HG02571 (cell line): ENCODE results near the gene SRGAP2.
A peak's percentile ranks its signal among the peaks of the same experiment; 100 is the strongest.
"Not testable (repeated sequence)": the region's sequence is repeated elsewhere in the genome, so short reads cannot be mapped to it uniquely, and the experiment has no call there.

Source experiments
- ATAC-seq: cut with Tn5 transposase; IDR thresholded peaks from one replicate; pipeline ENCODE4 v1.9.1; 2021; ENCODE audit warnings: mild to moderate bottlenecking, moderate library complexity; ENCODE audit not compliant: unreplicated experiment

The SRGAP2 gene

DNA sequence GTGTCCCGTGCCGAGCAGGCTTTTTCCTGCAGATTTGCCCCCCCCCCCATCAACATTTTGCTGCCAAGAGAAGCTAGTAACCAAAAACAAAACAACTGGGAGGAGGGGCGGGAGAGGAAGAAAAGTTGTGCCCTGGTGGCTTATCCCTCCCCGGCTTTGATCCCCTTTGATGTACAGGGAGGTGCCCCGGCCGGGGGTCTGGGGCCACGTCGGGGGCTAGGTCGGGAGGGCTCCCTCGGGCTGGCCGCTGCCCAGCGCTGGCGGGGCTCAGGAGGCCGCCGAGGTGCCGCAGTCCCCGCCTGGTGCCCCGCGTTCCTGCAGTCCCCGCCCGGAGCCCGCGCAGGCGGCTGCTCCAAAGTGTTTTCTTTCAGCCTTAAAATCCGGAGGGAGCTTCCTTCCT, 1.5 kb downstream of the SRGAP2 start:
- not testable (repeated sequence) for ATAC-seq

DNA sequence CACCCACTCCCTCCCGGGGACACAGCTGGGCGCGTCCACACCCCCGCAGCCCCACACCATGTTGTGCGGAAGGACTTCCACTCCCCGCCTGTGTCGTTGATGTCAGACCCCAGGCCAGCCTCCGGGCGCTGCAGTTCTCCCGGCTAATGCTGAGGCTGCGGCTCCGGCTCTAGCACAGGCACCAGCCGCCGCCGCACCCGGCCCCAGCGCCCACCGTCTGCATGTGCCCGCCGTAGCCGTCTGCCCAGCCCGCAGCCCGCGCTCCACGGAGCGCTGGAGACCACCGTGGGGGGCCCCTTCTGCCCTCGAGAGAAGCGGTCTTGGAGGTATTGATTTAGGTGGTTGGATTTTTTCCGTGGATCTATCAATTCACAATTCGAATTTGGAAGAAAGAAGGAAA, 2.2 kb downstream of the SRGAP2 start:
- ATAC-seq = not testable (repeated sequence)

DNA sequence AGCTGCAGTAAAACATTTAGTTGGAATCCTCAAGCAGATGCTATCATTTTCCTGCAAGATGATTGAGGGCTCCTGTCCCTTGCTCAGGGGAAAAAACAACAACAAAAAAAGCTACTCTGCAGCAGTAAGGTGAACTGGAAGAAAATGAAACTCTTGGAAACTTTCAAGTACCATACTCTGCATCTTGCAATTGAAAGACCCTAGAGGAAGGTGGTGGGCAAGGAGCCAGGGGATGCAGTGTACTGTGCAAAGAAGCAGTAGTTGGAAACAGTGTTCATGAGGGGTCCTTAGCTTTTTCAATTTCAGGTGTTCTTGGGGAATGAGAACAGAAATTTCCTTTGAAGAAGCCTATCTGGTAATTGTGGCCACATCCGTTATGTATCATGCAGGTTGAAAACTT, 7.5 kb downstream of the SRGAP2 start:
- ATAC-seq = not testable (repeated sequence)

DNA sequence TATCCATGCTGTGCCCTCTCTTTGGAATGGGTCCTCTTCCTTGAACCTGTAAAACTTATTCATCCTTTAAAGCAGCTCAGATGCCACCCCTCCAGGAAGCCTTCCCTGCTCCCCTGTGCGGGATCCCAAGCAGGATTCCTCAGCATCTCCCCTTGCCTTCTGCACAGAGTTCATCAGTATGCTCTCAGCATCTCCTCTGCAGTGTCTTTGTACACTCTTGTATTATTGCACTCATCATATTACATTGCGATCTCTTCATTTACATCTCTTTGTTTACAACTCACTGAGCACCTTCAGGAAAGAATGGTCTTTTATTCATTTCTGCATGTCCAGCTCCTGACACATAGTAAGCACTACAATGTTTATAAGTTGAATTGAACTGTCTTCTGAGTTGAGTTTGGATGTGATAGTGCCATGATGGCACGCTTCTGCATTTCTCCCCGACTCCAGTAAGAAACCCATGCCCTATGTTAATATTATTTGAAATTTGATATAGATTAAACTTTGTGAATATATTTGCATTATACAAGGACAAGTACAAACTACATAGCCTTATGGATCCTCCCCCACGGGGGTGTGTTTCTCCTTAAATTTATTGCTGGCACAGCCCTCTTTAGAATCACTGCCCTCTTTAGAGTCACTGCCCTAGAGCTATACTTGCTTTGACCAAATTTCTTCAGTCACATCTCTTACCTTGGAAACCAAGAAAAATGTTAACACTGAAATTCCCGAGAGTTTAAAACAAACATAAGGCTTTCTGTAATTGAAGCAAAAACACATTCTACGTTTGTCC, 12.5 kb downstream of the SRGAP2 start:
- ATAC-seq = not testable (repeated sequence)

DNA sequence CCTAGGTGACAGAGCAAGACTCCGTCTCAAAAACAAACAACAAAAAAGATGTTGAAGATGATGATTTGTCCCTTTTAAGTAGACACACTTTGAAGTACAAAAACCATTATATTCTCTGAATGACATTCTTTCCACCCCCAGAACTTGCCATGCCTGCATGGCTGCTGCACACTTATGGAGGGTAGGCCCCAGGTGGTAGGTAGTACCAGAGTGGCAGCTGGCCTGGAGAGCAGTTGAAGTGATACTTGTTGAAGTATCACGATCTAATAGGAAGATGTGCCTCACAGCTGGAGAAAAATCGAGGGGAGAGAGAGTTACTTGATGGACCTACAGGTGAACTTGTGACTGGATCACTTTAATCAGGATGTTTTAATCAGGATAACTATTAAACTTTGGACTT, 14.9 kb downstream of the SRGAP2 start:
- ATAC-seq = not testable (repeated sequence)

DNA sequence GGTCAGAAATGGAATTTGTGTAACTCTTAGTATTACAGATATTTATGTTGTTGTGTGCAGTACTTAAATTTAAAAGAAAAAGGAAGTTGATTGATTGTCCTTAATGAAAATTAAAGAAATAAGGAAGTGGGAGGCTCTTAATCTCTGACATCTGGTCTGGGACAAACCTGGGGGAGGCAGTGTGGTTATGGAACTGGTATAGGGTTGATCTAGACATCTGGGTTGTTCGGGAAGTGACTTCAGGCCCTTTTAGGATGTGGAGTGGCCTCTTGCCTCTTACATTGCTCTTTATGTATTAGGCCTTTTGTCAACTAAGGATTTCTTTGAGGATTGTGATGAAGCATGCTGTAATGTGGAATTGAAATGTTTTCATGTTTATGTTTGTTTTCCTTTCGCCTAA, 15.4 kb downstream of the SRGAP2 start:
- ATAC-seq = not testable (repeated sequence)

DNA sequence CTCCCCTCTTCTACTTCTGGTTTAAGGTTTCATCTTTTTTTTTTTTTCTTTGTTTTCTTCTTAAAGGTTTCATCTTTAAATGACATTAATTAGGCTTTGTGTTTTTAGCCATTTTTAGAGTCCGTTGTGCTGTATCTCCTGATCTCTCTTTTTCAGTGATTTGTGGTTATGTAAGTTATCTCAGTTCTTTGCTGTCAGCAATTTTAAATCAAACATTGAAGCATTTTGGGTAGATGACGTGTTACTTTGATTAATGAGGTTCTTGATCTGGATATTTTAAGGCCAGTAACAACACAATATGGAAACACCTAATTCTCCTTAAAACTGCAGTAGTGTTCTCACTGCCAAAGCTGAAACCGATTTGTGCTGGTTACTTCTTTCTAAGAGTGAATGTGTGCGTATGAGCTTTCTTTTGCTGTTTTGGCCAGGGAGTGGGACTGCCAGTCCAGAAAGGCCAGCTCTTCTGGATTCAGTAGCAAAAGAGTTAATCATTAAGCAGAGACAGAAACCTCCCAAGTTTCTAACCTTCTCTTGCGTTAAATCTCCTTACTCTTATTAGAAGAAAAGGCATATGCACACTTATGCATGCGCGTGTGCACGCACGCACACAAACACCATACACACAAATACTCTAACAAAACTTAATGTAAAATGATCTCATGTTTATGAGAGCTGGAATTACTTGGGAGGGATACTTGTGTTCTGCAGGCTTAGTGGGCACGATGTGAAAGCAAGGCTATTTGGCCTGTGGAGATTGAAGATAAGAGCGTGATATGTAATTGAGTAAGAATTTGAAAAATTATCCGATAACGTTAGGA, 16.4 kb downstream of the SRGAP2 start:
- ATAC-seq = not testable (repeated sequence)

DNA sequence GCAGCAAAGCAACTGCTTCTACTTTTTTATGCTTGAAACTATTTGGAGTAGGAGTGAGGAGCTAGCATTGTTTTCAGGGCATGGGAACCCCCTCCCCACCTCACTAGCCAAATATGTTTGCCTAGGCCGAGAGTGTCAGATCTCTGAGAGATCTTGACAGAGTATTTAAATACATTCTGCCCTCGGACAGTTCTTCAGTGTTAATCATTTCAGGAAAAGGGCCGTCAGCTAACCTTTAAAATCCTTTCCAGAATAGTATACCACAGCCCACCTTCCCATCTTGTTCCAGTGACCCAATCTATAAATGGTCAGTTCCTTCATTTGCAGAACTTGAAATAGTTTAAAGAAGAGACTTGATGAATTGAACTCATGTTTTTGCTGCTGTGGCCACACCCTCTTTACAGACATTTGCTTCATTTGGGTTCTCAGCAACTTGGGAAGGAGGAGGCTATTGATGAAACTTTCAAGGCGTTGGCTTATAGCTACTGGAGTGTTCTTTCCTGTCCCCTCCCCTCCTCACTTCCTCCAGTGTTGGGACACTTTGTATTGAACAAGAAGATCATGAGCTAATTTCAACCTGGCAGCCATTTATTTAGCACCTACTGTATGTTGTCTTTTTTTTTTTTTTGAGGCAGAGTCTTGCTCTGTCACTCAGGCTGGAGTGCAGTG, 17.1 kb downstream of the SRGAP2 start:
- ATAC-seq = not testable (repeated sequence)

DNA sequence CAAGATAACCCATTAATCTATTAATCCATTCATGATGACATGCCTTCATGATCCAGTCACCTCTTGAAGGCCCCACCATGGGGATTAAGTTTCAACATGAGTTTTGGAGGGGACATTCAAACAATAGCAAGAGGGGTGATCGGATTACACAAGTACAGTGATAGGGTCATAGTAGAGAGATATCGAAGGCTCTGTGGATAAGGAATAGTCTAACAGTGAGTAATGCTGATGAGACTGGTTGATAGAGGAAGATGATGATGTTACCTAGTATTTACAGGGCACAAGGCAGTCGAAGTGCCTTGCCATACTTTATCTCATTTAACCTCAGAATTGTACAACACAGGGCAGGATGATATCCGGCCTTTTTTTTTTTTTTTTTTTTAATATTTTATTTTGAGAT, 18.2 kb downstream of the SRGAP2 start:
- not testable (repeated sequence) for ATAC-seq

DNA sequence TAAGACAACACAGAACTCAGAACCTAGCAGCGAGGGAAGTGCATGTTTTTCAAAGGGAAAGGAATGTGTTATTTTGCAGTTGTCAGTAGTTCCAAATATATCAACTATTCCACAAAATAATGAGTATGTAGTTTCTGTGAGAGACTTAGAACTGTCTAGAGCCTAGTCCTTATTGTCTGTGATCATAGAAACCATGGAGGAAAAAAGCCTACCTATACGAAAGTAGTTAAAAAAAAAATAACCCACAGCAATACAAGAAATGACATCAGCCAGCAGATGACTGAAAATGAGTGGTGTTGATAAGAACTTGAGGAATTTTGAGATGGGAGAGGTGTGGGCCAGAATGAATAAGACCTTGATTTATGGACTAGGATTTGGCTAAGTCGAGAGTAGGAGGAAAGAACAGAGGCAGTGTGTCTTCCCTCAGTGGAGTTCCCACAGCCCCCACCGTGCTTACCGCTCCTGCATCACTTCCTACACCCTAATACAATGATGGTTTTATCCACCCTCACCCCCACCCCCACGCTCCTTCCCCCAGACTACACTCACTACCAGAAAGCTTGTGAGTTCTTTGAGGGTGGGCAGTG, 20.9 kb downstream of the SRGAP2 start:
- ATAC-seq = not testable (repeated sequence)

DNA sequence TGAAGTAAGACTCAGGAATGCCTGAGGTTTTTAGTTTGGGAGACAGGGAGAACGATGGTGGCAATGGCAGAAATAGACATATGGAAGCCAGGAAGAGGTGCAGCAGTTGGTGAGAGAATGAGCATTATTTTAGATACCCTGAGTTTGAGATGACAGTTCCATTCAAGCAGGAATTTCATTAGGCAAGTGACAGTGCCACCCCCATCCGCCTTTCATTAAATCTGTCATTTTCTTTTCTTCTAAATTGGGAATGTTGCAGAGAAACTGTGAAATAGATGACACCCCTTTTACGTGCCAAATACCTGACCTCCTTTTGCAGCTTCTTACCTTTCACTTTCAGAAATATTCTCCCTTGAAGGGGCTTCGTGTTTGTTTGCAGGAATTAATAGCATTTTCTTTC, 22.0 kb downstream of the SRGAP2 start:
- ATAC-seq = not testable (repeated sequence)

DNA sequence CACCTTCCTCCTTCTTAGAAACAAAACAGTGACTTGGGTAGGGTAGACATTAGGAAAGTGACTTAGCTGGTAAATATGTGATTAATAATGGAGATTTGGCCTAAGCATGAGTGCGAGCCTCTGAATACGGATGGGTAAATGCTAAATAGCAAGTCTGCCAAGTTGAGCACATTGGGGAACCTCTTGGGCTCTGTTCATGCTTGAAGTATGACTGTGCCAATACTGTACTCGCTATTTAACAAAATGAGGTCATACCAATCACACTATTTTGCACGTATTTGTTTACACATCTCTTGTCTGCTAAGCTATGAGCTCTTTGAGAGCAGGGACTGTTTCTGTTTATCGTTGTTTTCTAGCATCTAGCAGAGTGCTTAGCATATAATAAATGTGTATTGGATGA, 23.5 kb downstream of the SRGAP2 start:
- not testable (repeated sequence) for ATAC-seq

DNA sequence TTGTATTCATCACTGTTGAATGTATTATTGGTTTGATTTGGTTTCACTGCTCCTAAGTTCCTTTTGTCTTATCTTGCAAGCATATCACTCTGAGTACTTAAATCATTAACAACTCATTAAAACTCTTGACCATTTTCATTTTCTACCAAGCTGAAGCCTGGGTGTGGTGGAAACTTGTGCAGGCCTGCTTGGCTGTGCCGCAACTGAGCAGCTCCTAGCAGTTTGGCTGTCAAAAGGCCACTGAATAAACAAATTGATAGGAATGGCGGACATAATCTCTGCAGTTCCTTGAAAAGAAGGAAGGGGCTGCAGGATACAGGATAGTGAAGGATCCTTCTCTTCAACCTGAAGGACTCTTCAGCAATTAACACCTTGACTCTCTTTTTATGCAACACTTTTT, 25.9 kb downstream of the SRGAP2 start:
- not testable (repeated sequence) for ATAC-seq

DNA sequence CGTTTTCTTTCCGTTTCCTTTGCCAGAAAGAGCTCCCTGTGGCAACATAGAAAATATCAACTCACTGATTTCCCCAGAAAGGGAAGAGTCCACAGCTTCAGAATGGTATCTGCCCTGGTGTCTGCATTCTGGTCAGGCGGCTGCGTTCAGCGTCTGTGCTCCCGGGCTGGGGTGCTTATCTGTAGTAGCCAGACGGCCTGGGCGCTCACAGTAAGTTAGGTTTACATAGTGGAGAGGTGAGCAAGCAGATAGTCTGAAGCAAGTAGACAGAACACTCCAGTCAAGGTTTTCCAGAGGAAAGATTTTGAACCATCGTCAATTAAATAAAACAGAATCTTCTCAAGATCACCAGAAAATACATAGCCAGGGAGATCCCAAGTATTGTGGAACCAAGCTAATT, 28.6 kb downstream of the SRGAP2 start:
- not testable (repeated sequence) for ATAC-seq

DNA sequence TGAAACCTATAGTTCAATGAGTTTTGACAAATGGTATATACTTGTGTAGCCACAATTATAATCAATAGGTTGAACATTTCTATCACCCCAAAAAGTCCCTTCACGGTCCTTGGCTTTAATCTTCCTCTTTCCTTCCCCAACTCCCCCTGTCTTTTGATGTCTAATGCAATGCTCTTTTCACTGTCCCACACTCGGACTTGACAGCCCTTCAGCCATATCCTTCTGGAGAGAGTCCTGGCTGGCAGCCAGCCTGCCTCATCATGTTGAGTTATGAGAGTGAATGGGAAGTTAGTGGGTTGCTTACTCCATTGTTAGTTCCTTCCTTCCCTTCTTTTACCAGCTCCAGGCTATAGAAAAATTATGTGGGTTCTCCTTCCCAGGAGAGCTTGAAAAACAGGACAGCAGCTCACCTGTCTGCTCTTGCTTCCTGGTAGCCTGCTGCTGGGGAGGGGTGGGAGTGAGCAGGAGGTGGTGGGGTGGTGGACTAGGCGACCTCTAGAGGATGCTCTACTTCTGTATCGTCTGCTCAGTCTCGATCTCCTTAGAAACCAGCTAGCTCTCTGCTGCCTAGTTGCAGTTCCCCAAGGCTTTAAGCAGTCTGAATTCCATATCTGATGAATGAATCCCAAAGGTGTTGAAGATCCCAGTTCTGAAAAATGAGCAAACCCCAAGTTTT, 29.8 kb downstream of the SRGAP2 start:
- ATAC-seq = not testable (repeated sequence)

DNA sequence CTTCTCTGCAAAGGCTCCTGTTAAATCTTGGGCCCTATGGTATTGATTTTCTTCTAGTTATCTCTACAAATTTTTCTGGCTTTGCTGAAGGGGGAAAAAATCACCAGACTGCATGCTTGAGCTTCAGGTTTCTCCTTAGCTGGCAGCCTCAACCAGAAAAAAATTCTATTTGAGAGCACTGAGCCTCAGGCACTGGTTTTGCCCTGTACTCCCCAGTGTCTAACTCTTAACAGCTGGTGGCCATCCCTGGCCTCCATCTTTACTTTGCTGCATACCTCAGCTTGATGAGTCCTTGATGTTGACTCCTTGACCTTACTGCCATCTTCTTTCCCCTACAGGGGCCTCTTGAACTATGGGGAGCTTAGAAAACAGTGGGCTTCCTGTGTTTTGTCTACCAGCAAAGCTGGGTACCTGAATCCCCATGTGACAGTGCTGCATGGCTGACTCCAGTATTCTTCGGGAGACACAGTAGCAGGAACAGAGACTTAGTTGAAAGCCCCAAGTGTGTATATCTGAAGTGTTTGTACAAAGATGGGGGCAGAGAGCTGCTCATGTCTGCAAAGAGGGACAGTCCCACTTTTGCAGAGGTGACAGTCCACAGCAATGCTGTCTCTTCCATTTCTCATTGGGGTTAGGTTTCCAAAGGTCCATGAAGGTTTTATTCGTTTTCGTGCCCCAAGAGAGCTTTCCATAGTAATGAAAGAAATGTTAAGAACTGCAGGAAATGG, 31.0 kb downstream of the SRGAP2 start:
- ATAC-seq = not testable (repeated sequence)

DNA sequence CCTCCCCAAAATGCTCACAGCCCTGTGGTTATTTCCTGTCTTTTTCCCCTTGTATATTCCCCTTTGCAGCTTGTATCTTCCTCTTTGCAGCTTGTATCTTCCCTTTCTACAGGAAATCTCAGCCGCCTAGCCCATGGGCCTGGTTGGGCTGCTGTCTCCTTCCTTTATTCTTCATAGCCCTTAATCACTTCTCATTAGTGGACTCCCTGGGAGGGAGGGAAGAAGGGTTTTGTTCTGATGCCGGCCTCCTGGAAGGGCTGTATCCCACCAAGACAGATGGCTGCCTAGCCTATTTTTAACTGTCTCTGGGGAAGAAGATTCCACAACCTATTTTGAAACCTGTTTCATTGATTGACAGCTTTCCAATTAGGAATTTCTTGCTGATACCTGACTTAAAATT, 31.8 kb downstream of the SRGAP2 start:
- ATAC-seq = not testable (repeated sequence)

DNA sequence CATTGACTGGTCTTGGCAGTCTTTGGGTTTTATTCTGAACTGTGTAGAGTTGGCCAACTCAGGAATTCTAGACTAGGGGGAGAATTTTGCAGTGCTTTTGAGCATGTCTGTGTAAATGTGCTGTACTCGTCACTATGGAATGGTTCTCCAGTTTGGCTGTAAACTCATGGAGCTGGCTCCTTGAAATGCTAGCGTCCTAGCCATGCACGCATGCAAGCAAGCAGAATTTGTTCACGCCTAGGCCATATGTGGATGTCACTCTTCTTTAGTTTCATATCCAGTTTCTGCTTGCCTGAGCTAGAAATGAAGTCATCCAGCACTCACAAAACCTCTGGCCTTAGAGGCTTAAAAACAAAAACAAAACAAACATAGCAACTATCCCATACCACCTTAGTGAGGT, 36.9 kb downstream of the SRGAP2 start:
- not testable (repeated sequence) for ATAC-seq

DNA sequence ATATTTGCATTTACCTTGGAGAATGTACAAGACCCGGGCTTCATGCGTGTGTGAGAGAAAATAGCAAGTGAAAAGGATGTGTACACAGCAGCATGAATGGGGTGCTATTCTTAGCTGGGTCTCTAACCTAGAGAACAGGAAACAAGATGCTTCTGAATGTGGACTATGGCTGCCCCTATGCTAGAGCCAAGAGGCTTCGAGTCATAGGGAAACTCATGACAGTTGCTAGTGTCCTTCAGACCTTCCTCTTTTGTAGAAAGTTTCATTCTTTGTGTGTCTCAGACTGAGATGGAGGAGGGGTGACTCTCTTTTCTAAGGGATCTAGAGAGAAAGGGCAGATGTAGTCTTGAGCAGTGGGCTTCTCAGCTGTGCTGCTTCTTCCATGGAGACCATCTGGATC, 40.0 kb downstream of the SRGAP2 start:
- peak; percentile 98 for ATAC-seq

DNA sequence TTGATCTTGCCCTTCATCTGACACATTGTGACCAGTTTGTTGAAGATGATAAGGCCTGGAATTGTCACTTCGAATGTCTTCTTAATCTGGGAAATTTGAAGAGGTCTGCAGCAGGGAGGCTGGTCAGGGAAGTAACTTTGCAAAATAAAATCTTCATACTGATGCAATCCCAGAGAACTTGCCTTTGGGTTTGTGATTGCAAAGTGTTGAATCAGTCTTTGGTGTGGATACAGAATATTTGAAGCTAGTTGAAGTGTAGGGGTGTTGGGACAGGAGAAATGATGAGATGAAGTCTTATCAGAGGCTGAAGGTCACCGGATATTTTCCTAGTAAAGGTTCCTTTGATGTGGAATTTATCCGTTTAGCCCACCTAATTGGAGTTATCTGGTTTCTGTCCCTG, 42.1 kb downstream of the SRGAP2 start:
- ATAC-seq = not testable (repeated sequence)
